Mammary epithelial cell (primary cell): ENCODE data around the gene ZNF888.

Experiments used
- EZH2 ChIP-seq: IDR thresholded peaks from 2 replicates; pipeline ENCODE4 v1.6.1; 2012; ENCODE audit warnings: low read length, inconsistent platforms, borderline replicate concordance
- TF ChIP-seq, protein P1 (sequence below), 2 donors: IDR thresholded peaks in 1 of 2; conservative IDR thresholded peaks in 1 of 2; 2 replicates each; pipeline ENCODE4 v1.5.1; 2011 to 2012; ENCODE audit warnings: inconsistent platforms in 2 of 2, low read length in 2 of 2, mild to moderate bottlenecking in 2 of 2, control low read depth in 1 of 2, low read depth in 1 of 2; ENCODE audit not compliant: insufficient read depth in 1 of 2; ENCODE audit errors: extremely low read depth in 1 of 2

DNA sequence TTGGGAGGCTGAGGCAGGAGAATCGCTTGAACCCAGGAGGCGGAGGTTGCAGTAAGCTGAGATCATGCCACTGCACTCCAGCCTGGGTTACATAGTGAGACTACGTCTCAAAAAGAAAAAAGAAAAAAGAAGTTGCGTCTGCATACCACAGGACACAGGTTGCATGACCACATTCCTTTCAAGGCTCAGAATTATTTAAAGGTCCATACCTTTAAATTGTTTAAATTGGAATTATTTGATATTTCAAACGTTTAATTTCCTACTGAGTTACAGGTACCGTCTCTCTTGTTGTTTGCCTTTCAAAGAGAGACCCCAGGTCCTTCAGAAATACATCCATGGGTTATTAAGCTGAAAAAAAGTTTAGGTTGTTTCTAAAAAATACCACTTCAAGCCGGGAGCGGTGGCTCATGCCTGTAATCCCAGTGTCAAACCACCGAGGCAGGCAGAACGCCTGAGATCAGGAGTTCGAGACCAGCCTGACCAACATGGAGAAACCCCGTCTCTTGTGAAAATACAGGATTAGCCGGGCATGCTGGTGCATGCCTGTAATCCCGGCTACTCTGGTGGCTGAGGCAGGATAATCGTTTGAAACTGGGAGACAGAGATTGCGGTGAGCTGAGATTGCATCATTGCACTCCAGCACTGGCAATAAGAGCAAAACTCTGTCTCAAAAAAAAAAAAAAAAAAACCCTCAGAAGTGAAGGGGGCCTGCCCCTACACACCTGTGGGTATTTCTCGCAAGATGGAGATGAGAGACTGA lies 20.8 kb upstream of the ZNF888 start:
- TF ChIP-seq, protein P1, sequence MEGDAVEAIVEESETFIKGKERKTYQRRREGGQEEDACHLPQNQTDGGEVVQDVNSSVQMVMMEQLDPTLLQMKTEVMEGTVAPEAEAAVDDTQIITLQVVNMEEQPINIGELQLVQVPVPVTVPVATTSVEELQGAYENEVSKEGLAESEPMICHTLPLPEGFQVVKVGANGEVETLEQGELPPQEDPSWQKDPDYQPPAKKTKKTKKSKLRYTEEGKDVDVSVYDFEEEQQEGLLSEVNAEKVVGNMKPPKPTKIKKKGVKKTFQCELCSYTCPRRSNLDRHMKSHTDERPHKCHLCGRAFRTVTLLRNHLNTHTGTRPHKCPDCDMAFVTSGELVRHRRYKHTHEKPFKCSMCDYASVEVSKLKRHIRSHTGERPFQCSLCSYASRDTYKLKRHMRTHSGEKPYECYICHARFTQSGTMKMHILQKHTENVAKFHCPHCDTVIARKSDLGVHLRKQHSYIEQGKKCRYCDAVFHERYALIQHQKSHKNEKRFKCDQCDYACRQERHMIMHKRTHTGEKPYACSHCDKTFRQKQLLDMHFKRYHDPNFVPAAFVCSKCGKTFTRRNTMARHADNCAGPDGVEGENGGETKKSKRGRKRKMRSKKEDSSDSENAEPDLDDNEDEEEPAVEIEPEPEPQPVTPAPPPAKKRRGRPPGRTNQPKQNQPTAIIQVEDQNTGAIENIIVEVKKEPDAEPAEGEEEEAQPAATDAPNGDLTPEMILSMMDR (conservative IDR thresholded peaks at IDR 0.05 in 1 of 2, IDR thresholded peaks at IDR 0.05 in 1 of 2; ENCODE audit: extremely low read depth in 1 of 2, insufficient read depth in 1 of 2, low read depth in 1 of 2, low read length in 2 of 2) = no peak
- TF ChIP-seq EZH2 = no peak
